Measurements from ENCODE around the gene ZSCAN1.

DNA sequence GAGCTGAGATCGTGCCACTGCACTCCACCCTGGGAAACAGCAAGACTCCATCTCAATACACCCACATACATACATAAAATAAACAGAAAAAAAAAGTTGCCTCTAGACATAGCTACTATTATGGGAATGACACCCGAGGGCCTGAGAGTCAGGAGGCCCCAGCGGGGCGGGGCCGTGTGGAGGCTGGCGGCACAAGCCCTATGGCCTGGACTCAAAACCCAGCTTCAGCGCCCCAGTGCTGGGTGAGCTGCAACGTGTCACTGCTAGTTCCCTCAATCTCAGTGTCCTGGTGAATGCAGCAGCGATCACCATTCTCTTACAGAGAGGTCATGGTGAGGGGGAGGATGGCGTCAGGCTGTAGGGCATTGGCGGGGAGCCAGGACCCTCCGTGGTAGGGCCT, 9.2 kb upstream of the ZSCAN1 start:
- TF ChIP-seq, protein P1, sequence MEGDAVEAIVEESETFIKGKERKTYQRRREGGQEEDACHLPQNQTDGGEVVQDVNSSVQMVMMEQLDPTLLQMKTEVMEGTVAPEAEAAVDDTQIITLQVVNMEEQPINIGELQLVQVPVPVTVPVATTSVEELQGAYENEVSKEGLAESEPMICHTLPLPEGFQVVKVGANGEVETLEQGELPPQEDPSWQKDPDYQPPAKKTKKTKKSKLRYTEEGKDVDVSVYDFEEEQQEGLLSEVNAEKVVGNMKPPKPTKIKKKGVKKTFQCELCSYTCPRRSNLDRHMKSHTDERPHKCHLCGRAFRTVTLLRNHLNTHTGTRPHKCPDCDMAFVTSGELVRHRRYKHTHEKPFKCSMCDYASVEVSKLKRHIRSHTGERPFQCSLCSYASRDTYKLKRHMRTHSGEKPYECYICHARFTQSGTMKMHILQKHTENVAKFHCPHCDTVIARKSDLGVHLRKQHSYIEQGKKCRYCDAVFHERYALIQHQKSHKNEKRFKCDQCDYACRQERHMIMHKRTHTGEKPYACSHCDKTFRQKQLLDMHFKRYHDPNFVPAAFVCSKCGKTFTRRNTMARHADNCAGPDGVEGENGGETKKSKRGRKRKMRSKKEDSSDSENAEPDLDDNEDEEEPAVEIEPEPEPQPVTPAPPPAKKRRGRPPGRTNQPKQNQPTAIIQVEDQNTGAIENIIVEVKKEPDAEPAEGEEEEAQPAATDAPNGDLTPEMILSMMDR (IDR thresholded peaks at IDR 0.05; ENCODE audit: poor library complexity), result no peak
- TF ChIP-seq EZH2phosphoT487 (IDR thresholded peaks at IDR 0.05; ENCODE audit: low read depth, severe bottlenecking, unreplicated experiment) (no peak), EZH2 (IDR thresholded peaks at IDR 0.05; ENCODE audit: borderline replicate concordance) (no peak)
